C4-2B (cell line): Measurements from ENCODE around the gene MPDZ.

ENCODE experiments used
- H3K27ac ChIP-seq: fragments of 450-650 bp; 2 replicates; pipeline ENCODE4 v1.5.1; 2017
- ZFX ChIP-seq: fragments of 450-650 bp; IDR thresholded peaks from 2 replicates; pipeline ENCODE4 v1.6.1; 2017
- TF ChIP-seq, protein P1 (sequence below): fragments of 450-650 bp; conservative IDR thresholded peaks from 2 replicates; pipeline ENCODE4 v1.5.1; 2017; ENCODE audit warnings: mild to moderate bottlenecking

Gene MPDZ

DNA sequence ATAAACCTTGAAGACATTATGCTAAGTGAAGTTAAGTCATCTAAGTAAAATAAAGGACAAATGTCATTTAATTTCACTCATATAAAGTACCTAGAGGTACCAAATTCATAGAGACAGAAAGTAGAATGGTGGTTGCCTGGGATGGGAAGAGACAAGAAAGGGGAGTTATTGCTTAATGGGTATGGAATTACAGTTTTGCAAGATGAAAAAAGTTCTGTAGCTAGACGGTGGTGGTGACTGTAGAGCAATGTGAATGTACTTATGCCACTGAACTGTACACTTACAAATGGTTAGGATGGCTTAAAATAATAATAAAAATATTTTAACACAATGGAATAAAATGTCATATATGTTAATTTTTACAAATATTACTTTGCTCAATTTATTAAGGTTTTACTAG is 128.0 kb downstream of the MPDZ start:
- no peak overlapping the region for H3K27ac ChIP-seq
- no peak for TF ChIP-seq ZFX
- TF ChIP-seq, protein P1, sequence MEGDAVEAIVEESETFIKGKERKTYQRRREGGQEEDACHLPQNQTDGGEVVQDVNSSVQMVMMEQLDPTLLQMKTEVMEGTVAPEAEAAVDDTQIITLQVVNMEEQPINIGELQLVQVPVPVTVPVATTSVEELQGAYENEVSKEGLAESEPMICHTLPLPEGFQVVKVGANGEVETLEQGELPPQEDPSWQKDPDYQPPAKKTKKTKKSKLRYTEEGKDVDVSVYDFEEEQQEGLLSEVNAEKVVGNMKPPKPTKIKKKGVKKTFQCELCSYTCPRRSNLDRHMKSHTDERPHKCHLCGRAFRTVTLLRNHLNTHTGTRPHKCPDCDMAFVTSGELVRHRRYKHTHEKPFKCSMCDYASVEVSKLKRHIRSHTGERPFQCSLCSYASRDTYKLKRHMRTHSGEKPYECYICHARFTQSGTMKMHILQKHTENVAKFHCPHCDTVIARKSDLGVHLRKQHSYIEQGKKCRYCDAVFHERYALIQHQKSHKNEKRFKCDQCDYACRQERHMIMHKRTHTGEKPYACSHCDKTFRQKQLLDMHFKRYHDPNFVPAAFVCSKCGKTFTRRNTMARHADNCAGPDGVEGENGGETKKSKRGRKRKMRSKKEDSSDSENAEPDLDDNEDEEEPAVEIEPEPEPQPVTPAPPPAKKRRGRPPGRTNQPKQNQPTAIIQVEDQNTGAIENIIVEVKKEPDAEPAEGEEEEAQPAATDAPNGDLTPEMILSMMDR: no peak

DNA sequence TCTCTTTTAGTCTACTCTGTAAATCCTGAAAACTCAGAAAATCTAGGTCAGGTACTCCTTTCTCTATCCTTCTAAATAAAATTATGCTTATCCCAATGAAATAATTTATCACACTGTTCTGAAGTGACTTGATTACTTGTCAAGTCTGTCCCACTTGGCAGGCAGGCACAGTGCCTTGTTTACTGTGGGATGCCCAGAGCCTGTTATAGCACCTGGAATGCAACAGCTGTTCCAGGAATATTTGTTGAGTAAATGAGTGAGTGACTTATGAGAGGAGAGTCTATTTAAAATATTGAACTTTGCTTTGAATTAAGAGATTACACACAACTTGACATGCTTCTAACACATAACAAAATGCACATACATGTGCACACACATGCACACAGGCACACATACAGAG is 130.0 kb downstream of the MPDZ start:
- no peak for TF ChIP-seq ZFX
- TF ChIP-seq, protein P1: no peak
- H3K27ac ChIP-seq: no peak overlapping the region

DNA sequence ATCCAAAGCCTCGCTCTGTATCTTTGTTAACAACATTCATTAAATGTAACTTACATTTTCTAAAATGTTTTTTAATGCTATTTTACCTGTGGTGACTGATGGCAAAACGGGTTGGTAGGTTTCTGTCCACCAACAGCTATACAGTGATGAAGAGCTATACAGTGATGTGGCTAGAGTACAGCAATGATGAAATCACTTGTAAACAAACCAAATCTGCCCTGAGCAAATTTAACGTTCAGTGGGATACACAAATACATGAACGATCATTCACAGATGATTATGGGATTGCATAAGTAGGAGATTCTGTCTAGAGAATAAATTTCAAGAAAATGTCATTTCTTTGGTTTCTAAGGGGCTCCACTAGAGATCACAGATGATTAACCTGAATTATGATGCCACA is 132.7 kb downstream of the MPDZ start:
- TF ChIP-seq, protein P1: no peak
- no peak for TF ChIP-seq ZFX
- H3K27ac ChIP-seq: no peak overlapping the region

DNA sequence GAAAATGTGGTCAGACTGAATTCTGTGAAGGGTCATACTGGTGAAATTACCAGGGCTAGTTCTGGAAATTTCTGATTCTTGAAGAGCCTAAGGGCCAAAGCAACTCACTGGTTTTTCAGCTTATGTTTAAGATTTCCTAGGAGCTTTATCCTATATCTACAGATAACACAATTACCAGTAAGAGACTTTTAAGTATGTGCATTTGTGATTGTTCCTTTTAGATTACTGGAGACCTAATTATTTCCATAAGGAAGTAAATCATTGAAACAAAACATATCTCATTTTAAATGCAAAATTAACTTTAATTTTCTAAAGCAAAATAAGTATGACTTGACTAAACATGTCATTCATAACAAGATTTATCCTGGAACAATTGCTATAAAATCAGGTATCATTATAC is 134.2 kb downstream of the MPDZ start:
- TF ChIP-seq ZFX: no peak
- TF ChIP-seq, protein P1: no peak
- H3K27ac ChIP-seq: no peak overlapping the region

DNA sequence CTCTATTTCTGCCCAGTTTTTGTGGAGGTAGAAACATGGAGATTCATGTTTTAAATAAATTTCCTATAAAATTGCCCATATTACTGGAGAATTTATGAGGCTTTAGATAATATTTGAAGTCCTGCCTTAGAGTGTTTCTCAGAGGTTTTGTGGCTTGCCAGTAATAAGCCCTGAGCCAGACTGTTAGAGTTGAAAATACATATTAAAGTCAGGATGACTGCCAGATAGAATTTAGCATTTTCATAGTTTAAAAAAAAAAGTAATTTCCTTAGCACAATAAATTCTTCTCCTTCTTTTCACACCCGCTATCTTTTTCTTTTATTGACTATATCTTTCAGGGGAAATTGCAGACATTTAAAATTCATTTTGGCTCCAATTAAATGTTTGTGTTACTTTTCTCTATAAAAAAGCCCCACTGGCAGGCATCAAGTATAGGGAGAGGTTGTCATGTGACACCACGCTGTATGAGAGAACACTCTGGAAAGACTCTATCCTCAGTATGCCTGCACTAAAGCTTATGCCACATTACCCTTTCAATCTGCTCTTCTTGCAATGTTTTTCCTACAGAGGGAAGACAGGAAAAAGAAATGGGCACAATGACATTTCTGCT is 135.2 kb downstream of the MPDZ start:
- no peak for TF ChIP-seq ZFX
- TF ChIP-seq, protein P1: no peak
- H3K27ac ChIP-seq: no peak overlapping the region

DNA sequence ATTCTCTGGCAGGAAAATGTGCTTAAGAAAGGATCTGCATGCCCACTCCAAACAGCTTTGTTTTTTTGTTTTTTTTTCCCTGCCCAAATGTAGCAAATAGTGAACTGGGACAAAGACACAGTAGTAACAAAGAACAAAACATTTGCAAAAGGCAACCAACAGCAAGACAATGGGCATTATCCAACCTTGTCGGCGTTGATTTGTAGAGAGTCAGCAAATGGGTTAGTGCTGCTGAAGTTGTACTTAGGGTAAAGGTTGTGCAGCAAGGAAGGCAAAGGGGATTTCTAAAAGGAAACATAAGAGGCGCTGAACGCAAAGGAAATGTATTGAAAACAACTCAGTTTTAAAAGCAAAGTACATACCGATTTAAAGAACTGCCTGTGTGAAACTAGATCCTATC is 136.2 kb downstream of the MPDZ start:
- H3K27ac ChIP-seq: no peak overlapping the region
- TF ChIP-seq, protein P1: no peak
- TF ChIP-seq ZFX: no peak

DNA sequence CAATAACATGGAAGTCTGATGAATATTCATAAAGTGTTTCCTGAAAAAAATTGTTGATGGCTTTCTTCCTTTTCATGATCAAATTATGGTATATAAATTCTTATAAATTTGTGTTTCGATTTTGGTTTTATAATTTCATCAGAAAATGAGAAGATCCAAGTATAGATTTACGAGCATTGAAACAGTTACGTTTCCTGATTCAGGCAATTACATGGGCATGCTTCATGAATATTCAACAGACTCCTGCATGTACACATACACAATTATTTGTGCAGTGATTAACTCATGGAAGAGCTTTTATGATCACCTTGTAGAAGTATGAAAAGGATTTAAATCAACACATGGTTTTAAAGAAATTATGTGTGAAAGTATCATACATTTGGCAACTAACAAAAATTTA is 136.7 kb downstream of the MPDZ start:
- TF ChIP-seq, protein P1: no peak
- TF ChIP-seq ZFX: no peak
- H3K27ac ChIP-seq: no peak overlapping the region
